Epithelial cell of proximal tubule (primary cell): Measurements from ENCODE around the gene DBET. TPM values are rescaled to one million over a fixed set of nuclear protein-coding genes. Genes with fewer than 3 reads are reported as not detected.
"Not testable (repeated sequence)": the region's sequence is repeated elsewhere in the genome, so short reads cannot be mapped to it uniquely, and the experiment has no call there.

ENCODE experiments used
- DNase-seq: peaks from one replicate; pipeline ENCODE4 v3.0.0-alpha.2; 2011; ENCODE audit warnings: low read depth
- H3K4me3 ChIP-seq: 2 replicates; pipeline ENCODE4 v1.5.1; 2011; ENCODE audit warnings: low read depth, mild to moderate bottlenecking, low read length
- CTCF ChIP-seq: conservative IDR thresholded peaks from 2 replicates; pipeline ENCODE4 v1.5.1; 2012; ENCODE audit warnings: low read depth, mild to moderate bottlenecking, low read length
- total RNA-seq: library from RNA; depleted of rRNA; stranded (reverse); fragments of >200 nt; gene quantifications from 2 replicates; pipeline ENCODE4 v1.2.3, GENCODE V29; 2015

DBET gene
- total RNA-seq, 1 donor from 2014 or later: not detected

- TF ChIP-seq CTCF: no peak
- no peak for DNase-seq
Measured at GRCh38 chr4:190019023-190019858, 45.1 kb upstream of the DBET start.

GRCh38 chr4:190019859-190020463, 44.3 kb upstream of the DBET start:
- H3K4me3 ChIP-seq, DNase-seq: not testable (repeated sequence)

More at GRCh38 chr4:190019023-190019858, 45.1 kb upstream of the DBET start:
- no peak overlapping the region for H3K4me3 ChIP-seq

- H3K4me3 ChIP-seq: peak overlapping the region; percentile 7
- DNase-seq: no peak
- TF ChIP-seq CTCF: no peak
Measured at GRCh38 chr4:190020790-190021717, 43.2 kb upstream of the DBET start.

- DNase-seq, H3K4me3 ChIP-seq: not testable (repeated sequence)
Measured at GRCh38 chr4:190021973-190022372, 42.3 kb upstream of the DBET start.

- not testable (repeated sequence) for DNase-seq, H3K4me3 ChIP-seq
Measured at GRCh38 chr4:190022614-190023281, 41.6 kb upstream of the DBET start.

GRCh38 chr4:190027156-190027555, 37.1 kb upstream of the DBET start, which contains the start of gene FRG2:
Gene FRG2, minus strand, starts transcription at chr4:190027256. Its CDS starts 52 bp downstream, at chr4:190027204.
- not testable (repeated sequence) for H3K4me3 ChIP-seq, DNase-seq

- H3K4me3 ChIP-seq, DNase-seq: not testable (repeated sequence)
Measured at GRCh38 chr4:190031264-190031663, 33.0 kb upstream of the DBET start.

GRCh38 chr4:190037704-190038388, 26.5 kb upstream of the DBET start:
- not testable (repeated sequence) for H3K4me3 ChIP-seq, DNase-seq
- peak; percentile 3 for TF ChIP-seq CTCF

GRCh38 chr4:190040873-190041272, 23.4 kb upstream of the DBET start:
- not testable (repeated sequence) for H3K4me3 ChIP-seq, DNase-seq

GRCh38 chr4:190047627-190048026, 16.7 kb upstream of the DBET start:
- not testable (repeated sequence) for DNase-seq, H3K4me3 ChIP-seq

- H3K4me3 ChIP-seq, DNase-seq: not testable (repeated sequence)
Measured at GRCh38 chr4:190049378-190050239, 14.7 kb upstream of the DBET start.

- not testable (repeated sequence) for DNase-seq, H3K4me3 ChIP-seq
Measured at GRCh38 chr4:190058997-190059396, 5.3 kb upstream of the DBET start.

- DNase-seq, H3K4me3 ChIP-seq: not testable (repeated sequence)
Measured at GRCh38 chr4:190064805-190065204, 503 bp downstream of the DBET start.
